ENCODE data around the gene SERPIND1.

SERPIND1 gene

GRCh38 chr22:20805972-20806471 is 32.1 kb downstream of the SERPIND1 start:
- Mint-ChIP-seq H3K9me3 (no peaks in the 10 kb centered on the region), H3K36me3 (ENCODE audit: low read depth) (peaks cover 72% of the 10 kb centered on the region), H3K27me3 (ENCODE audit: low read depth, poor library complexity) (peaks cover 4% of the 10 kb centered on the region), H3K27ac (no peak overlapping the region), H3K4me1 (no peaks in the 10 kb centered on the region), H3K4me3 (no peak overlapping the region)
- no peak for DNase-seq
- TF ChIP-seq CTCF (IDR thresholded peaks at IDR 0.05) = no peak

- Mint-ChIP-seq H3K4me3 (no peak overlapping the region), H3K4me1 (no peaks in the 10 kb centered on the region), H3K9me3 (no peaks in the 10 kb centered on the region), H3K27me3 (ENCODE audit: low read depth, poor library complexity) (peaks cover 4% of the 10 kb centered on the region), H3K36me3 (ENCODE audit: low read depth) (peaks cover 77% of the 10 kb centered on the region), H3K27ac (peak overlapping the region; percentile 15)
- DNase-seq = no peak
- no peak for TF ChIP-seq CTCF (IDR thresholded peaks at IDR 0.05)
These were observed 33.4 kb downstream of the SERPIND1 start for GRCh38 chr22:20807315-20807752.

- Mint-ChIP-seq H3K4me1 (no peaks in the 10 kb centered on the region), H3K9me3 (no peaks in the 10 kb centered on the region), H3K4me3 (no peak overlapping the region), H3K27ac (no peak overlapping the region), H3K27me3 (ENCODE audit: low read depth, poor library complexity) (peaks cover 4% of the 10 kb centered on the region), H3K36me3 (ENCODE audit: low read depth) (peaks cover 80% of the 10 kb centered on the region)
- TF ChIP-seq CTCF (IDR thresholded peaks at IDR 0.05) = no peak
- DNase-seq = no peak
These were observed 34.9 kb downstream of the SERPIND1 start for GRCh38 chr22:20808844-20809243.

- Mint-ChIP-seq H3K27me3 (ENCODE audit: low read depth, poor library complexity) (peaks cover 4% of the 10 kb centered on the region), H3K36me3 (ENCODE audit: low read depth) (peaks cover 77% of the 10 kb centered on the region), H3K4me1 (no peaks in the 10 kb centered on the region)
These were observed 35.7 kb downstream of the SERPIND1 start for GRCh38 chr22:20809538-20810185.

GRCh38 chr22:20810645-20811044 is 36.7 kb downstream of the SERPIND1 start:
- DNase-seq = no peak
- no peak for TF ChIP-seq CTCF (IDR thresholded peaks at IDR 0.05)
- Mint-ChIP-seq H3K4me1 (no peaks in the 10 kb centered on the region), H3K9me3 (no peaks in the 10 kb centered on the region), H3K4me3 (no peak overlapping the region), H3K36me3 (ENCODE audit: low read depth) (peaks cover 74% of the 10 kb centered on the region), H3K27ac (no peak overlapping the region), H3K27me3 (ENCODE audit: low read depth, poor library complexity) (peaks cover 4% of the 10 kb centered on the region)

More at GRCh38 chr22:20809538-20810185, 35.7 kb downstream of the SERPIND1 start:
- Mint-ChIP-seq H3K9me3 (no peaks in the 10 kb centered on the region), H3K27ac (no peak overlapping the region), H3K4me3 (no peak overlapping the region)
- no peak for DNase-seq
- TF ChIP-seq CTCF (IDR thresholded peaks at IDR 0.05) = no peak

- Mint-ChIP-seq H3K4me3 (no peak overlapping the region), H3K9me3 (no peaks in the 10 kb centered on the region), H3K27ac (no peak overlapping the region), H3K4me1 (no peaks in the 10 kb centered on the region), H3K36me3 (ENCODE audit: low read depth) (peaks cover 70% of the 10 kb centered on the region), H3K27me3 (ENCODE audit: low read depth, poor library complexity) (peaks cover 4% of the 10 kb centered on the region)
- no peak for TF ChIP-seq CTCF (IDR thresholded peaks at IDR 0.05)
- DNase-seq = no peak
These were observed 37.3 kb downstream of the SERPIND1 start for GRCh38 chr22:20811171-20811570.
